Measurements from ENCODE around the gene ZNF638. TPM values are rescaled to one million over a fixed set of nuclear protein-coding genes. Genes with fewer than 3 reads are reported as not detected.

The ZNF638 gene
- total RNA-seq, 4 donors from 2014 or later = 154 to 299 (median 202) TPM

GRCh38 chr2:71481111-71481510 is 149.5 kb downstream of the ZNF638 start:
- H3K4me3 ChIP-seq (replicated peaks in 1 of 3) = no peak overlapping the region
- intact Hi-C loops (cut with DNase I) = no loop called here
- WGBS, 2 donors = 86 to 98% methylated on average over 4 of the region's 4 CpGs

DNA sequence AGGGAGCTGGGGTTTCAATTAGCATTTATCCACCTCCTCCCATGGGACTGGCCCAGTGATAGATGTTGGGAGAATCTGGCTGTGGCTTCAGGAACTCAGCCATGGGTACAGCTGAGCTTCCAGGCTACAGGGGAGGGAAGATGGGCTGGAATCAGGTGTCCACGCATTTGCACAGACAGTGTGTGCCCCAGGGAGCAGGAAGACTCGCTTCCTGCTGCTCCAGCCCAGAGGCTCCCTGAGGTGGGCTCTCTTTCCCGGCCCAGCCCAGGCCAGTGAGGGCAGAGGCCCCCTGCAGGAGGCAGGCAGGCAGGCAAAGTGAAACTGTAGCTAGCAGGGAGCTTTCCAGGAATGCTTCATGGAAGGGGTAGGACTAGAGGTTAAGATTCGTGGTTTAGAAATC is 150.5 kb downstream of the ZNF638 start:
- Histone ChIP-seq H3K27me3 (no peaks in the 10 kb centered on the region), H3K4me1 (peaks cover 7 to 8% of the 10 kb centered on the region in 2 donors), H3K36me3 (no peaks in the 10 kb centered on the region), H3K27ac (no peak overlapping the region), H3K9me3 (no peaks in the 10 kb centered on the region), H3K4me3 (replicated peaks in 1 of 3) (no peak overlapping the region)
- TF ChIP-seq POLR2A (IDR thresholded peaks at IDR 0.05) = no peak
- no peak for TF ChIP-seq CTCF (IDR thresholded peaks at IDR 0.05)
- intact Hi-C loops (cut with DNase I) = no loop called here
- DNase-seq = no peak
- 50 to 53% methylated on average over 2 to 3 of the region's 4 CpGs for WGBS, 2 donors

More at GRCh38 chr2:71481111-71481510, 149.5 kb downstream of the ZNF638 start:
- Histone ChIP-seq H3K27ac (no peak overlapping the region), H3K27me3 (no peaks in the 10 kb centered on the region), H3K4me1 (no peaks in the 10 kb centered on the region), H3K9me3 (no peaks in the 10 kb centered on the region), H3K36me3 (no peaks in the 10 kb centered on the region)
- no peak for DNase-seq
- TF ChIP-seq POLR2A (IDR thresholded peaks at IDR 0.05) (no peak), CTCF (IDR thresholded peaks at IDR 0.05) (no peak)

GRCh38 chr2:71483246-71483645 is 151.7 kb downstream of the ZNF638 start:
- no peak for DNase-seq
- 88 to 93% methylated on average over 8 to 10 of the region's 10 CpGs for WGBS, 2 donors
- Histone ChIP-seq H3K4me1 (peaks cover 10 to 11% of the 10 kb centered on the region in 2 donors), H3K27me3 (no peaks in the 10 kb centered on the region), H3K9me3 (no peaks in the 10 kb centered on the region), H3K36me3 (no peaks in the 10 kb centered on the region), H3K27ac (no peak overlapping the region), H3K4me3 (replicated peaks in 1 of 3) (no peak overlapping the region)
- no peak for TF ChIP-seq POLR2A (IDR thresholded peaks at IDR 0.05)
- TF ChIP-seq CTCF (IDR thresholded peaks at IDR 0.05) = no peak
- intact Hi-C loops (cut with DNase I) = no loop called here

DNA sequence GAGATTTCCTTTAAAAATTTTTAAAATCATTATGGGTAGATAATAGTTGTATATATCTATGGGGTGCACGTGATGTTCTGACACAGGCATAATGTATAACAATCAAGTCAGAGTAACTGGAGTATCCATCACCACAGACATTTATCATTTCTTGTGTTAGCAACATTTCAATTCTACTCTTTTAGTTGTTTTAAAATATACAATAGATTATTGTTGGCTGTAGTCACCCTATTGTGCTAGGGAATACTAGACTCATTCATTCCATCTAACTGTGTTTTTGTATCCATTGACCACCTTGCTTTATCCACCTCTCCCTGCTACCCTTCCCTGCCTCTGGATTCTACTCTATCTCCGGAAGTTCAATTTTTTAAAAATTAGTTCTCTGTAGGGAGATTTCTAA is 152.8 kb downstream of the ZNF638 start:
- no peak for DNase-seq
- Histone ChIP-seq H3K27ac (no peak overlapping the region), H3K9me3 (no peaks in the 10 kb centered on the region), H3K27me3 (no peaks in the 10 kb centered on the region), H3K4me3 (replicated peaks in 1 of 3) (no peak overlapping the region), H3K4me1 (peaks cover 10 to 11% of the 10 kb centered on the region in 2 donors), H3K36me3 (no peaks in the 10 kb centered on the region)
- no peak for TF ChIP-seq CTCF (IDR thresholded peaks at IDR 0.05)
- no peak for TF ChIP-seq POLR2A (IDR thresholded peaks at IDR 0.05)
- 93% methylated on average over 2 of the region's 2 CpGs for WGBS, 2 donors
- intact Hi-C loops (cut with DNase I) = no loop called here

Small RNAs within 50 kb of the gene (small RNA-seq; reads per million reads assigned to genes)
- not detected for gene RNU6-105P

Other genes with a start within 250 kb of the ZNF638 start
- gene MCEE, start 201.6 kb upstream of the ZNF638 start, total RNA-seq = 10 to 100 TPM; 15.7 to 24.2 (median 18.3) TPM
- gene MPHOSPH10, start 201.1 kb upstream of the ZNF638 start, total RNA-seq = 10 to 100 TPM; 27.6 to 53.2 (median 39.3) TPM
- gene PAIP2B, start 104.7 kb upstream of the ZNF638 start, total RNA-seq = 10 to 100 TPM in 2 of 4 donors, 1 to 10 TPM in 2; 8.6 to 13.2 (median 10.7) TPM
- gene DYSF, start 121.8 kb downstream of the ZNF638 start, total RNA-seq = 10 to 100 TPM; 10.3 to 14.9 (median 14.4) TPM

Measured in thyroid gland (tissue), 4 donors.